SU-DHL-6 (cell line): ENCODE data around the gene WDR88.

Experiments used
- H2AFZ ChIP-seq: fragments of 200-600 bp; sonication (generic); 2 replicates; pipeline ENCODE4 v1.6.1; 2014; ENCODE audit warnings: low read depth, mild to moderate bottlenecking, moderate library complexity, mixed read lengths, antibody characterized with exemption, low read length; ENCODE audit not compliant: severe bottlenecking
- H3F3A ChIP-seq: fragments of 200-600 bp; shearing (Covaris generic); 2 replicates; pipeline ENCODE4 v1.6.0; 2016; ENCODE audit warnings: antibody characterized with exemption, mild to moderate bottlenecking; ENCODE audit not compliant: insufficient read depth
- H3K27ac ChIP-seq: fragments of 200-600 bp; sonication (generic); 2 replicates; pipeline ENCODE4 v1.5.1; 2016; ENCODE audit warnings: low read depth, mild to moderate bottlenecking, low read length, moderate library complexity, mixed read lengths
- H3K27me3 ChIP-seq: fragments of 200-600 bp; sonication (generic), shearing (Covaris generic); 2 replicates; pipeline ENCODE4 v1.6.0; 2014; ENCODE audit warnings: mild to moderate bottlenecking, low read length
- H3K36me3 ChIP-seq: fragments of 200-600 bp; sonication (generic); 2 replicates; pipeline ENCODE4 v1.6.1; 2014; ENCODE audit warnings: mild to moderate bottlenecking, low read length, mixed read lengths
- H3K4me2 ChIP-seq: fragments of 300-600, 200-600 bp; shearing (Covaris generic), sonication (generic); 2 replicates; pipeline ENCODE4 v1.6.0; 2014; ENCODE audit warnings: low read length, low read depth, mild to moderate bottlenecking; ENCODE audit not compliant: poor library complexity, severe bottlenecking
- H3K4me3 ChIP-seq: fragments of 200-600 bp; sonication (generic); 2 replicates; pipeline ENCODE4 v1.5.1; 2014; ENCODE audit warnings: antibody characterized with exemption, low read length, mild to moderate bottlenecking, mixed read lengths; ENCODE audit not compliant: insufficient read depth, poor library complexity, severe bottlenecking
- H3K79me2 ChIP-seq: fragments of 200-600 bp; sonication (generic); 2 replicates; pipeline ENCODE4 v1.6.1; 2014; ENCODE audit warnings: mild to moderate bottlenecking, low read length, moderate library complexity; ENCODE audit not compliant: insufficient read depth
- H3K9ac ChIP-seq: fragments of 200-600 bp; sonication (generic); 2 replicates; pipeline ENCODE4 v1.7.0; 2014; ENCODE audit warnings: mild to moderate bottlenecking, low read length
- H3K9me2 ChIP-seq: fragments of 200-600 bp; sonication (generic); replicated peaks from 2 replicates; pipeline ENCODE4 v1.6.1; 2014; ENCODE audit warnings: low read length; ENCODE audit not compliant: insufficient read depth
- H3K9me3 ChIP-seq: fragments of 200-600 bp; sonication (generic); 2 replicates; pipeline ENCODE4 v1.6.1; 2014; ENCODE audit warnings: low read length, mixed read lengths; ENCODE audit not compliant: insufficient read depth
- H4K20me1 ChIP-seq: fragments of 200-600 bp; sonication (generic); 2 replicates; pipeline ENCODE4 v1.6.1; 2014; ENCODE audit warnings: low read depth, mild to moderate bottlenecking, antibody characterized with exemption, low read length, moderate library complexity, mixed read lengths
- EZH2phosphoT487 ChIP-seq: fragments of 200-600 bp; sonication (generic), shearing (Covaris generic); conservative IDR thresholded peaks from 2 replicates; pipeline ENCODE4 v1.6.1; 2018; ENCODE audit warnings: mild to moderate bottlenecking, antibody characterized with exemption, low read length, moderate library complexity, mixed read lengths
- TF ChIP-seq, protein P1 (sequence below): fragments of 200-600 bp; sonication (generic); IDR thresholded peaks from one replicate; pipeline ENCODE4 v1.5.1; 2017; ENCODE audit warnings: antibody characterized with exemption, mild to moderate bottlenecking, low read length, moderate library complexity; ENCODE audit not compliant: insufficient read depth, poor library complexity, severe bottlenecking

Gene WDR88

DNA sequence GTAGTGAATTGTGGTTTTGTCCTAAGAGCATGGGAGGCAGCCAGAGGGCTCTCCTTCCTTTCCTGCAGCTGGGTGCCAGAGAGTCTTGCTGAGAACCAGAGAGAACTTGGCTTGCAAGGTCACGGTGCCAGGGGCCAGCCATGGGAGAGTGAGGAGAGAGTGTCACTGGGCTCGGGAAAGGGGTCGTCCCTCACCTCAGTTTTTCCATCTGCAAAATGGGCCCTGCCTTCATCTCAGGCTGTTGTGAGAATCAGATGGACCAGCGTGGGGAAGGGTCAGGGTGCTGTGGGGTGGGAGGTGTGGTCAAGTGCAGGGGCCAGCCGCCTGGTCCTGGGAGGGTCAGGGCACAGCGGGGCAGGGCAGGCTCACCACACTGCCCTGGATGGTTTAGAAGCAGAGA, 69.6 kb downstream of the WDR88 start:
- Histone ChIP-seq H3K79me2 (no peaks in the 10 kb centered on the region), H3K27ac (no peak overlapping the region), H3K9me2 (no peaks in the 10 kb centered on the region), H2AFZ (no peak overlapping the region), H3K36me3 (no peaks in the 10 kb centered on the region), H3K4me2 (no peak overlapping the region), H4K20me1 (no peaks in the 10 kb centered on the region), H3F3A (no peaks in the 10 kb centered on the region), H3K9ac (no peak overlapping the region), H3K27me3 (no peaks in the 10 kb centered on the region), H3K9me3 (no peaks in the 10 kb centered on the region), H3K4me3 (no peak overlapping the region)
- no peak for TF ChIP-seq EZH2phosphoT487
- TF ChIP-seq, protein P1, sequence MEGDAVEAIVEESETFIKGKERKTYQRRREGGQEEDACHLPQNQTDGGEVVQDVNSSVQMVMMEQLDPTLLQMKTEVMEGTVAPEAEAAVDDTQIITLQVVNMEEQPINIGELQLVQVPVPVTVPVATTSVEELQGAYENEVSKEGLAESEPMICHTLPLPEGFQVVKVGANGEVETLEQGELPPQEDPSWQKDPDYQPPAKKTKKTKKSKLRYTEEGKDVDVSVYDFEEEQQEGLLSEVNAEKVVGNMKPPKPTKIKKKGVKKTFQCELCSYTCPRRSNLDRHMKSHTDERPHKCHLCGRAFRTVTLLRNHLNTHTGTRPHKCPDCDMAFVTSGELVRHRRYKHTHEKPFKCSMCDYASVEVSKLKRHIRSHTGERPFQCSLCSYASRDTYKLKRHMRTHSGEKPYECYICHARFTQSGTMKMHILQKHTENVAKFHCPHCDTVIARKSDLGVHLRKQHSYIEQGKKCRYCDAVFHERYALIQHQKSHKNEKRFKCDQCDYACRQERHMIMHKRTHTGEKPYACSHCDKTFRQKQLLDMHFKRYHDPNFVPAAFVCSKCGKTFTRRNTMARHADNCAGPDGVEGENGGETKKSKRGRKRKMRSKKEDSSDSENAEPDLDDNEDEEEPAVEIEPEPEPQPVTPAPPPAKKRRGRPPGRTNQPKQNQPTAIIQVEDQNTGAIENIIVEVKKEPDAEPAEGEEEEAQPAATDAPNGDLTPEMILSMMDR: no peak

- Histone ChIP-seq H4K20me1 (no peaks in the 10 kb centered on the region), H2AFZ (no peak overlapping the region), H3K27me3 (no peaks in the 10 kb centered on the region), H3K27ac (no peak overlapping the region), H3K36me3 (no peaks in the 10 kb centered on the region), H3F3A (no peaks in the 10 kb centered on the region), H3K4me2 (no peak overlapping the region), H3K4me3 (no peak overlapping the region), H3K9me2 (no peaks in the 10 kb centered on the region), H3K9me3 (no peaks in the 10 kb centered on the region), H3K79me2 (no peaks in the 10 kb centered on the region), H3K9ac (no peak overlapping the region)
- no peak for TF ChIP-seq EZH2phosphoT487
- TF ChIP-seq, protein P1: no peak
Measured at GRCh38 chr19:33201886-33202545, 70.1 kb downstream of the WDR88 start.

DNA sequence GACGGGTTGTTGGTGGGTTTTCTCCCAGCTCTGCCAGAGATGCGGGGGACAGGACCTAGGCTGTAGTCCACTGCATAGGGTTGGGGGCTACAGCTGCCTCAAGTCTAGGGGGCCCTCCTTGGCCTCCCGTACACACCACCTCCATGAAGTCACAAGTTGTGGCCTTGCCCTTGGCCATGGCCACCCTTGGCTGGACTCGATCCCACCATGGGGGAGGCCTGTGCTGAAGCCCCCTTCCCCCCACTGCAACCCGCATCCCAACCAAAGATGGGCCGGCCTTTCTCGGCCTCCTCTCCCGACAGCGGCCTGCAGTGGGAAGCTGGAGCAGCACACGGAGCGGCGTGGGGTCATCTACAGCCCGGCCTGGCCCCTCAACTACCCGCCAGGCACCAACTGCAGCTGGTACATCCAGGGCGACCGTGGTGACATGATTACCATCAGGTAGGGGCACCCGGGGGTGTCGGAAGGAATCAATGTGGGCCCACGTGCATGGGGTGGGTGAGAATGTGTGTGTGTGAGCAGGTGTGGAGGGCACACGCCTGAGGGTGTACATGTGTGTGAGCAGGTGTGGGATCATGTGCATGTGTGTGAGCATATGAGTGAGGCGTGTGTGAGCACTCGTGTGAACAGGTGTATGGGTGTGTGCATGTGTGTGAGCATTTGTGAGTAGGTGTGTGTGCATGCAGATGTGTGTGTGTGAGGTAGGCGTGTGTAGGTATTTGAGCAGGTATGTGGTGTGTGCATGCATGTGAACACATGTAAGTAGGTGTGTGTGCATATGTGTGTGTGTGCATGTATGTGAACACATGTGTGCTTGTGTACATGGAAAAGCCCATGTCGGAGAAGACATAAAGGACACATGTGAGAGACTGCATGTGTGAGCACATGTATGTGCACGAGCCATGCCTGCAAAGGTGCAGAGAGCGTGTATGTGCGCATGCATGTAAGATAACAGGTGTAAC, 70.9 kb downstream of the WDR88 start:
- Histone ChIP-seq H3K36me3 (no peaks in the 10 kb centered on the region), H3K4me2 (no peak overlapping the region), H3K27ac (no peak overlapping the region), H2AFZ (no peak overlapping the region), H3K9ac (no peak overlapping the region), H4K20me1 (no peaks in the 10 kb centered on the region), H3F3A (no peaks in the 10 kb centered on the region), H3K79me2 (no peaks in the 10 kb centered on the region), H3K9me2 (no peaks in the 10 kb centered on the region), H3K9me3 (no peaks in the 10 kb centered on the region), H3K27me3 (no peaks in the 10 kb centered on the region), H3K4me3 (no peak overlapping the region)
- TF ChIP-seq, protein P1: no peak
- TF ChIP-seq EZH2phosphoT487: no peak
